ENCODE measurements around the gene ANKRD18A. TPM values are rescaled to one million over a fixed set of nuclear protein-coding genes. Genes with fewer than 3 reads are reported as not detected.

The ANKRD18A gene
- total RNA-seq, 4 donors from 2014 or later, result 1.4 to 72.3 (median 4.7) TPM

DNA sequence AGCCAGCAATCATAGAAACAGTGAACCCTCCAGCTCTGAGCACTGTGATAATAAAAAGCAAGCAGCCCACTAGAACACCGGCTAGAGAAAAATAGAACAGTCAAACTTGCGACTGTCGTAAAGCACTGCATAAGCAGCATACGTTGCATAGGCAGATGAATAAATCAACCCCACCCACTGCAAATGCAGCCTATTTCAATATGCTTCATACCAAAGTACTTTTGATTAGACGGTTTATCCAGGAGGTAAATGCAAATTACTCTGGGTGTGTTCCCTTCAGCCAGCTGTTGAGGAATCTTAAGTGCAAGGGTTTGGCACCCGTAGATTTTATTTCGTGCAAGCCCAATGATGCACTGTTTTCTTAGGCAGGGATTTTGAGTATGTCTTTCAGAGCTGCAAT is 32.1 kb upstream of the ANKRD18A start:
- DNase-seq (ENCODE audit: low spot score in 2 of 2), result no peak
- no peak overlapping the region for H3K4me3 ChIP-seq (ENCODE audit: low read depth, poor library complexity, severe bottlenecking)
- WGBS, 2 donors, result 44 to 46% methylated on average over 7 of the region's 7 CpGs
- intact Hi-C loops (cut with DNase I; ENCODE audit: low total_unique reads), result no loop called here
- no peak for TF ChIP-seq POLR2A (IDR thresholded peaks at IDR 0.05)
- TF ChIP-seq, protein P1, sequence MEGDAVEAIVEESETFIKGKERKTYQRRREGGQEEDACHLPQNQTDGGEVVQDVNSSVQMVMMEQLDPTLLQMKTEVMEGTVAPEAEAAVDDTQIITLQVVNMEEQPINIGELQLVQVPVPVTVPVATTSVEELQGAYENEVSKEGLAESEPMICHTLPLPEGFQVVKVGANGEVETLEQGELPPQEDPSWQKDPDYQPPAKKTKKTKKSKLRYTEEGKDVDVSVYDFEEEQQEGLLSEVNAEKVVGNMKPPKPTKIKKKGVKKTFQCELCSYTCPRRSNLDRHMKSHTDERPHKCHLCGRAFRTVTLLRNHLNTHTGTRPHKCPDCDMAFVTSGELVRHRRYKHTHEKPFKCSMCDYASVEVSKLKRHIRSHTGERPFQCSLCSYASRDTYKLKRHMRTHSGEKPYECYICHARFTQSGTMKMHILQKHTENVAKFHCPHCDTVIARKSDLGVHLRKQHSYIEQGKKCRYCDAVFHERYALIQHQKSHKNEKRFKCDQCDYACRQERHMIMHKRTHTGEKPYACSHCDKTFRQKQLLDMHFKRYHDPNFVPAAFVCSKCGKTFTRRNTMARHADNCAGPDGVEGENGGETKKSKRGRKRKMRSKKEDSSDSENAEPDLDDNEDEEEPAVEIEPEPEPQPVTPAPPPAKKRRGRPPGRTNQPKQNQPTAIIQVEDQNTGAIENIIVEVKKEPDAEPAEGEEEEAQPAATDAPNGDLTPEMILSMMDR (IDR thresholded peaks at IDR 0.05), result no peak

DNA sequence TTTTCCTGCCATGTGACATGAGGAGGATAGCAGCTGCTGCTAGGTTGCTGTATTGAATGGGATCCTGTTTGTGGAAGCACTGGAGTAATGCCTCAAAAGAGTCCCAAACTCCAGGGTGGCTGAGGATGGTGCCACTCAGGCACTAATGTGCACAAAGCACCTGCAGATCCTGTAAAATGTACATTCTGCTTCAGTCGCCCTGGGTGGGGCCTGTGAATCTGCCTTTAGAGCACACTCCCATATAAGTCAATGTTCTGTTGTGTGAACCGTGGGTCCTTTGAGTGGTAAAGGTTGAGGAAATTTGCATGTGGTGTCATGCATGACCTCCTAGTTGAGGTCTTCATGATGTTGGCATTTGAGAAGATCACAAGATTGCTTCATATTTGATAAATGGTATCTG is 31.6 kb upstream of the ANKRD18A start:
- intact Hi-C loops (cut with DNase I; ENCODE audit: low total_unique reads), result no loop called here
- WGBS, 2 donors, result 41 to 43% methylated on average over 2 of the region's 2 CpGs
- H3K4me3 ChIP-seq (ENCODE audit: low read depth, poor library complexity, severe bottlenecking), result no peak overlapping the region
- no peak for DNase-seq (ENCODE audit: low spot score in 2 of 2)
- TF ChIP-seq, protein P1 (IDR thresholded peaks at IDR 0.05), result no peak
- no peak for TF ChIP-seq POLR2A (IDR thresholded peaks at IDR 0.05)

DNA sequence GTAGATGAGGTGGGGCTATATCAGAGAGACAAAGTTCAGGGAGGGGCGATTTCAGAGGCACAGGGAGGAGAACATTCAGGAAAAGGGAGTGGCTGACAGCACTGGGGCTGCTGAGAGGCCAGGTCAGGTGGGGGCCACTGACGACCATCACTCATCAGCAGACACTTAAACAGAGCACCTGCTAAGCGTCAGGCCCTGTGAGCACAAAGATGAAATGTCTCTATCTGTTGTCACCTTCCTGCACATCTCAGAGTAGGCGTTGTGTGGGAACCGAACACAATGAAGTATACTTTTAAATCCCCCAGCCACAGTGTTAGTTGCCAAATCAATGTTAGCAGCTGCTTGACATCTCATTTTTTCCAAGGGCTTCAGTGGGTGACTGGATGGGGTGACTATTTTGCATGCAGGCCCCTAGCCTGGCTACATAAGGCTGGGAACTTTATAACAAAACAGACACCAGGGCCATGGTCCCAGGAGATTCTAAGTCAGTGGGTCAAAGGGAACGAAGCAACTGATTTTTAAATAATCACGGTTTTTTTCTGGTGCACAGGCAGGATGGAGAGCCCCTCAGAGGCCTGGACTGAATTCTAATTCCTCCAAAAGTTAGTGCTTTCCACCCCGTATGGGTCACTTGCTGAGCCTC is 31.1 kb upstream of the ANKRD18A start:
- intact Hi-C loops (cut with DNase I; ENCODE audit: low total_unique reads), result no loop called here
- DNase-seq (ENCODE audit: low spot score in 2 of 2), result peak in 1 of 2 donors; percentile 31
- no peak overlapping the region for H3K4me3 ChIP-seq (ENCODE audit: low read depth, poor library complexity, severe bottlenecking)
- WGBS, 2 donors, result 73 to 80% methylated on average over 8 of the region's 8 CpGs
- no peak for TF ChIP-seq POLR2A (IDR thresholded peaks at IDR 0.05)
- TF ChIP-seq, protein P1 (IDR thresholded peaks at IDR 0.05), result no peak

DNA sequence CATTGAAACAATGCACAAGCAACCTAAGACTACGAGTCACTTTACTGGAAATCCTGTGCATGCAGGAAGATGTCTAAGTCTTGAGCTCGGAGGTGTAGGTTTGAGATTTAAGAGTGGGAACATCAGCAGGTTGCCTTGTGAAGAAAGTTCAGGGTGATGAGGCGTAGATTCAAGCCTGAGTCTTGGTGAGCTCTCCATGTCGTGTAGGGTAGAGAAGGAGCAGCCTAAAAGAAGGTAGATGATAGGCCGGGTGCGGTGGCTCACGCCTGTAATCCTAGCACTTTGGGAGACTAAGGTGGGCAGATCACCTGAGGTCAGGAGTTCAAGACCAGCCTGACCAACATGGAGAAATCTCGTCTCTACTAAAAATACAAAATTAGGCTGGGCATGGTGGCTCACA is 30.2 kb upstream of the ANKRD18A start:
- intact Hi-C loops (cut with DNase I; ENCODE audit: low total_unique reads), result no loop called here
- DNase-seq (ENCODE audit: low spot score in 2 of 2), result no peak
- no peak overlapping the region for H3K4me3 ChIP-seq (ENCODE audit: low read depth, poor library complexity, severe bottlenecking)
- 89 to 91% methylated on average over 8 of the region's 8 CpGs for WGBS, 2 donors
- TF ChIP-seq POLR2A (IDR thresholded peaks at IDR 0.05), result no peak
- TF ChIP-seq, protein P1 (IDR thresholded peaks at IDR 0.05), result no peak

DNA sequence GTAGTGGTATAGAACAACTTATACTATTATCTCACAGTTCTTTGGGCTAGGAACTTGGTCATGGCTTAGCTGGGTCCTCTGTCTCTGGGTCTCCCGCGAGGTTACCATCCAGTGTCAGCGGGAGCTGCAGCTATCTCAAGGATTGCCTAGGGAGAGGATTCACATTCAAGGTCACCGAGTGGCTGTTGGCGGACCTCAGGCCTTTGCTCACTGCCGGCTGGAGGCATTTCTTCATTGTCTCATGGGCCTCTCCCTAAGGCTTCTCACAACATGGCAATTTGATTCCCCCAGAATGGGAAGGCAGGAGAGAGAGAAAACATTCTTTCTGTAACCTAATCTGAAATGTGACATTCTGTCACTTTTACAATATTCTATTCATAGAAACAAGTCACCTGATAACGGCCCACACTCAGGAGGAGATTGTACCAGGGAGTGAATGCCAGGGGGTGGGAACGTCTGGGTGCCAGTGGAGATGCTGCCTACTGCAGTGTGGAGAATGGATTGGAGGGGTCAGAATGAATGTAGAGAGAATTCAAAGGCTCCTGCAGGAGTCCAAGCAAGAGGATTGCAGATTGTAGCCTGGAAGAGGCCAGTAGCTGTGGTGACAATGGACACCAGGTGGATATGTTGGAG is 29.5 kb upstream of the ANKRD18A start:
- WGBS, 2 donors, result 86 to 88% methylated on average over 8 of the region's 8 CpGs
- no peak for DNase-seq (ENCODE audit: low spot score in 2 of 2)
- no peak overlapping the region for H3K4me3 ChIP-seq (ENCODE audit: low read depth, poor library complexity, severe bottlenecking)
- TF ChIP-seq, protein P1 (IDR thresholded peaks at IDR 0.05), result no peak
- TF ChIP-seq POLR2A (IDR thresholded peaks at IDR 0.05), result no peak
- intact Hi-C loops (cut with DNase I; ENCODE audit: low total_unique reads), result no loop called here
